GM10248 (cell line): ENCODE results near the gene CSMD2.

Experiments
- CTCF ChIA-PET: fragments of 300-600 bp; sonication (Branson Sonifier 250); formaldehyde crosslinking; extraction: SDS; loops from one replicate; lab custom pipeline; 2021; ENCODE audit warnings: antibody characterized with exemption; lab: Yijun Ruan, JAX
- POLR2A ChIA-PET: fragments of 350-650 bp; sonication (Branson Sonifier 250); formaldehyde crosslinking; extraction: SDS; loops from one replicate; lab custom pipeline; 2020; ENCODE audit warnings: antibody characterized with exemption; lab: Yijun Ruan, JAX
- DNase-seq: peaks from one replicate; pipeline ENCODE4 v3.0.0; 2012; ENCODE audit errors: extremely low spot score
- TF ChIP-seq, protein P1 (sequence below): IDR thresholded peaks from 2 replicates; pipeline ENCODE4 v1.5.1; 2012; ENCODE audit warnings: mild to moderate bottlenecking, low read depth; ENCODE audit errors: extremely low read depth, missing control alignments, control extremely low read depth

CSMD2 gene

DNA sequence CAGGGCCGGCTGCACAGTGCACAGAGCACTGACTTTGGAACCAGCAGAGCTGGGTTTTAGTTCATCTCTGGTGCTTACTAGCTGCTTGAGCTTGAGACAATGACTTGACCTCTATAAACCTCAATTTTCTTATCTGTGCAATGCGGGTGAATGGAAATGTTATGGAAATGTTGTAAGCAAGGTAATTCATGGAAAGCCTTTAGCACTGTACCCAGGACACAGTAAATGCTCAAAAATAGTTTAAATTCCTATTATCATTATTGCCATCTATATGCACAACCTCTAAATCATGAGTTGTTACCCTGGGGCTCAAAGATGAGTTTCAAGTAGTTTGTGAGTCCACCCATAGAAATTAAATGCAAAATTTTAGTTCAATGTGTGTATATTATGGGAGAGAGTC lies 99.5 kb downstream of the CSMD2 start:
- ChIA-PET POLR2A (no interaction called here), CTCF (no interaction called here)
- TF ChIP-seq, protein P1, sequence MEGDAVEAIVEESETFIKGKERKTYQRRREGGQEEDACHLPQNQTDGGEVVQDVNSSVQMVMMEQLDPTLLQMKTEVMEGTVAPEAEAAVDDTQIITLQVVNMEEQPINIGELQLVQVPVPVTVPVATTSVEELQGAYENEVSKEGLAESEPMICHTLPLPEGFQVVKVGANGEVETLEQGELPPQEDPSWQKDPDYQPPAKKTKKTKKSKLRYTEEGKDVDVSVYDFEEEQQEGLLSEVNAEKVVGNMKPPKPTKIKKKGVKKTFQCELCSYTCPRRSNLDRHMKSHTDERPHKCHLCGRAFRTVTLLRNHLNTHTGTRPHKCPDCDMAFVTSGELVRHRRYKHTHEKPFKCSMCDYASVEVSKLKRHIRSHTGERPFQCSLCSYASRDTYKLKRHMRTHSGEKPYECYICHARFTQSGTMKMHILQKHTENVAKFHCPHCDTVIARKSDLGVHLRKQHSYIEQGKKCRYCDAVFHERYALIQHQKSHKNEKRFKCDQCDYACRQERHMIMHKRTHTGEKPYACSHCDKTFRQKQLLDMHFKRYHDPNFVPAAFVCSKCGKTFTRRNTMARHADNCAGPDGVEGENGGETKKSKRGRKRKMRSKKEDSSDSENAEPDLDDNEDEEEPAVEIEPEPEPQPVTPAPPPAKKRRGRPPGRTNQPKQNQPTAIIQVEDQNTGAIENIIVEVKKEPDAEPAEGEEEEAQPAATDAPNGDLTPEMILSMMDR: no peak
- no peak for DNase-seq

DNA sequence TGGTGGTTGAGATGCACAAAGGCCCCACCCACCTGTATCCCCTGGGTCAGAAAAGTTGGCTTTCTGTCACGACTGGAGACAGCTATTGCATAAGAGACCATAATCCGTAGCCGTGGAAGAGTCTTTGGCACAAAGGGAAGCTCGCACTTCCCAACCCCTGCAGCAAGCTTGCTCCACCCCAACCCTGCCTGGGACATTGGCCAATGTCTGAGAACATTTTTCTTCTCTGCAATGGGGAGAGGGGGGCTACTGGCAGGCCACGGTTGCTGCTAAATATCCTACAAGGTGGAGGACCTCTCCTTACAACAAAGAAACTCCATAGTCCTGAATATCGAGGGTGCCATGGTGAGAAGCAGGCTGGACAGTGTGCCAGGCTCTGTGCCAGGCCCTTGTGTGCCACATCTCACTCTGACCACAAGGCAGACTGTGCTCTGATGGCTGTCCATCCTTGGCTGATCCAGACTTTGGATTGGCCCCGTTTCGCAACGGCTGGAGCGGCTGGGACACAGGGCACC lies 104.1 kb downstream of the CSMD2 start:
- POLR2A ChIA-PET: no interaction called here
- TF ChIP-seq, protein P1: no peak
- no peak for DNase-seq
- CTCF ChIA-PET: no interaction called here

DNA sequence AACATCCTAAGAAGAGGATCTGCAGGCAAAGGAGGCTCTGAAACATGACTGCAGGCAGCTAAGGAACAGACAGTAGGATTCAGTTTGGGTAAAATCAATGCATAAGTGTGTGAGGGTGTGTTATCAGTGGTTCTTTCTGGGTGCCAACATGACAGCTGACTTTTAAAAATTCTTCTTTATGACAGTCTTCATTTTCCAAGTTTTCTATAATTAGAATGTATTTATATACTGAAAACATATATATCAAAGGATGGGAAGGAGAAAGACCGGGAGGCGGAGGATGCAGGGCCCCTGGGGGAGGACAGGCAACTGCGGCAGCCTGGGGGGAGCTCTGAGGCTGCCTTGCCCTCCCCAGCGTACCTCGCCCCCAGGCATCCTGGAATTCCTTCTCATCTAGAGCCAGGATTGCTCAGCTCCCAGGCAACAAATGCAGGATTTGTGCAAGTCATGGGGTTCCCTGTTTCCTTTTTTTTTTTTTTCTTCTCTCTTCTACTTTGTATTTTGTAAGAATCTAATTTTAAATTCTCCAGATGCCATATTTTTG lies 104.8 kb downstream of the CSMD2 start:
- POLR2A ChIA-PET: no interaction called here
- DNase-seq: no peak
- TF ChIP-seq, protein P1: no peak
- CTCF ChIA-PET: no interaction called here

DNA sequence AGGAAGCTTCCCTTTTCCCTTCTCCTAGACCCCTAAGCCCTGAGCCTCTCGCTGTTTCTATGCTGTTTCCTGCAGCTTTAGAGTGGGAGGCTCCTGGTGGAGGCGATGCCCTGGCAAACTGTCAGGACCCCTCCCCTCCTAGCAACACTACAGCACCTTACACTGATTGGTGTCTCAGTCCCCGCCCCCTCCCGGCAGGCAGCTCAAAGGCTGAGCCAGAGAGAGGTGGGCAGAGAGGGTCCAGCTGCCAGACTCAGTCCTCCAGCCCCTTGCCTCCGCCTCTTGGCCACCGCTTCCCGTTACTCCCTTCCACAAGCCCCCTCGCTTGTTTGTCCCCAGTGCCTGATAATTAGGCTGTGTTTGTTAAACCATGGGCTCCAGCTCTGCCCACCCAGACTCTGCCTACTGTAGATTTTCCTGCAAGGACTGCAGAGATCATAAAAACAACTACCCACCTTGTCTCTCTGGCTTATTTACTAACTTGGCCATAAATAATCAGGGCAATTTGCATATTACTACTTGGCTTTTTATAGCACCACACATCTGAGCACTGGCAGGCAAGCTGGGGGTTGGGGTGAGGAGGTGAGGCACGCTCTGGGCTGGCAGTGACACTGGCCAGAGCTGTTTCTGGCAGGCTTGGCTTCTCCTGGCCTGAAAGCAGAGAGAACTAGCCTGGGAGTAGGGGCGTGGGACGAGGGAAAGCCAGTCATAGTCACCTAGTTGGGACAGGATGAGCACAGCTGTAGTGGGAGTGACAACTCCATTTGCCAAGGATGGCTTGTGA lies 107.5 kb downstream of the CSMD2 start:
- TF ChIP-seq, protein P1: no peak
- CTCF ChIA-PET: interaction anchor here (1.2 to 1.6 kb wide), 2 partner anchors 11 to 685 kb away, joined by 3 to 4 read pairs; no protein-coding TSS in a partner anchor
- POLR2A ChIA-PET: no interaction called here
- no peak for DNase-seq

DNA sequence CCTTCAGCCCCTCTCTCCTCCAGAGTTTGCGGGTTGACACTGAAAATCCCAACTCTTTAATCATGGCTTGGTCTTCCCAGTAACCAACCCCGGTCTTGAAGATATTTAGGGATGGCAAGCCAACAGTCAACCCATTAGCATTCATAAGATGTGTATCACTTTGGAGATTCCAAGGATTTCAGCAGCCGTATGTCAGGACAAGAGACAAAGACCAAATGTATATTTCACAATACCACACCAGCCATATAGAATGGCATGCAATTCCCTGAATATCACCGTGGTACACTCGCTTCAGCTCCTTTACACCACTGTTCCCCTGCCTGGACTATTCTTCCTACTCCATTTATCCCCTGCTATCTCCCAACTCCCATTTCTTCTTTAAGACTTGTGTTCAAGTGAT lies 109.2 kb downstream of the CSMD2 start:
- ChIA-PET CTCF (no interaction called here), POLR2A (no interaction called here)
- TF ChIP-seq, protein P1: no peak
- DNase-seq: no peak

DNA sequence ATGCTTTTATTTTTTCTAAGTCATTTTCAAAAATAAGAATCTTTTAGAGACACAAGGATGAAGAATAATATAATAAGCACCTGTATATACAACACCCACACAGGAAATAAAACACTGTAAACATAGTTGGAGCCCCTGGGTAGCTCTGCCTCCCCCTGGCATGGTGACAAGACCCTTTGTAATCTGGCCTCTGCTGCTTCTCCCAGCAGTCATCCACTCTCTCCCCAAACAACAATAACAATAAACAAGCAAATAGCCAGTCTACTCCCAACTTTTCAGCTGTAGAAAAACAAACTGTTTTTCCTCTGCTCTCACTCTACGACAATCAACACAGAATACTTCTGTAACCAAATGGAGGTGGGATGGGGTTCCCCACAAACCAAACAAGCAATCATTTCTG lies 110.1 kb downstream of the CSMD2 start:
- TF ChIP-seq, protein P1: no peak
- ChIA-PET POLR2A (no interaction called here), CTCF (no interaction called here)
- DNase-seq: no peak
